K562 (cell line): ENCODE data around the gene FAM98C. TPM values are rescaled to one million over a fixed set of nuclear protein-coding genes. Genes with fewer than 3 reads are reported as not detected.

Experiments used
- ATAC-seq: fragments of 200-7000 bp; cut with Tn5 transposase; 3 replicates; pipeline ENCODE4 v1.9.1; 2020; ENCODE audit warnings: moderate library complexity
- BruUV-seq: library from RNA; stranded (reverse); fragments of 400-500 nt; replicated peaks from 2 replicates; lab custom pipeline; 2021; lab: Mats Ljungman, UMichigan
- CTCF ChIA-PET: fragments of 300-600 bp; formaldehyde crosslinking; extraction: SDS; loops from one replicate; lab custom pipeline; 2021; ENCODE audit warnings: low intra/inter-chr PET ratio; lab: Yijun Ruan, JAX
- POLR2A ChIA-PET: fragments of 300-600, 350-650 bp; sonication (Branson Sonifier 250); formaldehyde crosslinking; extraction: SDS; loops from one replicate; lab custom pipeline; 2021; ENCODE audit warnings: antibody characterized with exemption, inconsistent platforms; lab: Yijun Ruan, JAX
- DNase-seq, 4 experiments: peaks; one replicate each; pipeline versions ENCODE4 v3.0.0 to v3.0.0-alpha.2; 2011 to 2018; ENCODE audit warnings: low spot score in 3 of 4, mixed read lengths in 3 of 4; ENCODE audit errors: extremely low read depth in 1 of 4
- FAIRE-seq: peaks from 2 replicates; lab custom pipeline; 2011; peaks lifted over from hg19 to GRCh38; lab: Jason Lieb, UNC
- H2AFZ ChIP-seq: 2 replicates; pipeline ENCODE4 v1.6.0; 2011; ENCODE audit warnings: low read depth, low read length, control low read depth, inconsistent platforms
- H3K27ac ChIP-seq: fragments of 200-600 bp; 3 replicates; pipeline ENCODE4 v1.8.0; 2011; ENCODE audit warnings: low read depth, mild to moderate bottlenecking, control low read depth, inconsistent platforms, low read length, moderate library complexity, mixed read lengths; ENCODE audit errors: extremely low read depth
- H3K27me3 ChIP-seq, 2 experiments: fragments of 300-600 bp in 1 of 2; 2 replicates in 1 of 2; 3 replicates in 1 of 2; pipeline versions ENCODE4 v1.6.0 to v1.8.0; 2011; ENCODE audit warnings: inconsistent platforms in 2 of 2, low read length in 2 of 2, mild to moderate bottlenecking in 1 of 2, mixed read lengths in 1 of 2, moderate library complexity in 1 of 2; ENCODE audit not compliant: control insufficient read depth in 2 of 2, insufficient read depth in 2 of 2
- H3K36me3 ChIP-seq: fragments of 300-600 bp; 3 replicates; pipeline ENCODE4 v1.8.0; 2011; ENCODE audit warnings: mild to moderate bottlenecking, low read length, inconsistent platforms; ENCODE audit not compliant: control insufficient read depth, insufficient read depth
- H3K4me1 ChIP-seq, 2 experiments: fragments of 200-600 bp in 1 of 2; replicated peaks in 1 of 2; 2 replicates in 1 of 2; 3 replicates in 1 of 2; pipeline versions ENCODE4 v1.5.1 to v1.8.0; 2011; ENCODE audit warnings: inconsistent platforms in 2 of 2, low read length in 2 of 2, mild to moderate bottlenecking in 1 of 2, mixed read lengths in 1 of 2, moderate library complexity in 1 of 2; ENCODE audit not compliant: control insufficient read depth in 2 of 2, insufficient read depth in 2 of 2
- H3K4me2 ChIP-seq: 2 replicates; pipeline ENCODE4 v1.6.1; 2011; ENCODE audit warnings: low read length, control low read depth, inconsistent platforms, mixed read lengths; ENCODE audit not compliant: insufficient read depth
- H3K4me3 ChIP-seq: fragments of 200-600 bp; sonication (generic), shearing (Covaris generic); 2 replicates; pipeline ENCODE4 v1.5.1; 2016; ENCODE audit warnings: control low read depth, inconsistent platforms
- H3K79me2 ChIP-seq: fragments of 200-600 bp; 3 replicates; pipeline ENCODE4 v1.8.0; 2011; ENCODE audit warnings: low read length, inconsistent platforms; ENCODE audit not compliant: control insufficient read depth, insufficient read depth
- H3K9ac ChIP-seq, 2 experiments: 2 replicates each; pipeline versions ENCODE4 v1.6.0 to v1.6.1; 2011; ENCODE audit warnings: low read depth in 2 of 2, low read length in 2 of 2, control low read depth in 1 of 2, inconsistent platforms in 1 of 2, mild to moderate bottlenecking in 1 of 2, mixed read lengths in 1 of 2; ENCODE audit not compliant: insufficient read depth in 1 of 2
- H3K9me1 ChIP-seq: one replicate; pipeline ENCODE4 v1.6.0; 2011; ENCODE audit warnings: inconsistent platforms, mild to moderate bottlenecking, low read length, moderate library complexity; ENCODE audit not compliant: control insufficient read depth, insufficient read depth
- H3K9me3 ChIP-seq: replicated peaks from 2 replicates; pipeline ENCODE4 v1.5.1; 2011; ENCODE audit warnings: low read depth, low read length, inconsistent platforms; ENCODE audit not compliant: control insufficient read depth, insufficient read depth
- H4K20me1 ChIP-seq: replicated peaks from 2 replicates; pipeline ENCODE4 v1.6.1; 2011; ENCODE audit warnings: low read length, inconsistent platforms, mixed read lengths; ENCODE audit not compliant: control insufficient read depth, insufficient read depth
- ELK3 ChIP-seq: fragments of 450-650 bp; formaldehyde crosslinking; IDR thresholded peaks from 2 replicates; pipeline ENCODE4 v1.4.0; 2020; ENCODE audit warnings: mild to moderate bottlenecking
- EP300 ChIP-seq: IDR thresholded peaks from 2 replicates; pipeline ENCODE4 v1.6.1; 2012; ENCODE audit warnings: low read length, improper control_type of control experiment
- ERF ChIP-seq: fragments of 450-650 bp; formaldehyde crosslinking; IDR thresholded peaks from 2 replicates; pipeline ENCODE4 v1.4.0; 2020; ENCODE audit warnings: mild to moderate bottlenecking, mixed read lengths
- ETS2 ChIP-seq: IDR thresholded peaks from 2 replicates; pipeline ENCODE4 v1.6.1; 2016; ENCODE audit warnings: borderline replicate concordance, missing genetic modification characterization, mild to moderate bottlenecking, moderate library complexity, missing compliant biosample characterization; ENCODE audit not compliant: poor library complexity, severe bottlenecking
- HDAC2 ChIP-seq: fragments of 450-650 bp; IDR thresholded peaks from 2 replicates; pipeline ENCODE4 v1.6.1; 2016; ENCODE audit warnings: mild to moderate bottlenecking
- TGIF2 ChIP-seq: sonication (generic); formaldehyde crosslinking; IDR thresholded peaks from 2 replicates; pipeline ENCODE4 v1.8.1; 2022; ENCODE audit warnings: mild to moderate bottlenecking, missing genetic modification reagents, moderate library complexity
- ZNF282 ChIP-seq: sonication (generic); formaldehyde crosslinking; IDR thresholded peaks from 2 replicates; pipeline ENCODE4 v1.8.1; 2023; ENCODE audit warnings: missing genetic modification reagents
- ZNF668 ChIP-seq: fragments of 250-450 bp; sonication (Bioruptor Pico); IDR thresholded peaks from 2 replicates; pipeline ENCODE4 v1.8.0; 2022; ENCODE audit warnings: mild to moderate bottlenecking, inconsistent platforms
- WGBS: fragments of 100-300 bp; shearing (Covaris generic); methylation state at CpG from one replicate; pipeline ENCODE4 v1.1.6; 2016; ENCODE audit warnings: low coverage, mixed read lengths; ENCODE audit not compliant: insufficient coverage; ENCODE audit errors: missing lambda C conversion rate; 5-methylcytosine and 5-hydroxymethylcytosine counted together
- in situ Hi-C: fragments of 300-500 bp; cut with MboI; formaldehyde crosslinking; loops from 4 replicates; pipeline ENCODE4 v1.15.0; 2018; ENCODE audit warnings: inconsistent platforms, mixed read lengths
- intact Hi-C: fragments of 100-400 bp; cut with micrococcal nuclease; formaldehyde crosslinking; loops from 2 replicates; pipeline ENCODE4 v1.14.2; 2022
- polyA plus RNA-seq, 8 experiments: library from polyadenylated mRNA; depleted of rRNA in 4 of 8; stranded (reverse) in 5 of 8; unstranded in 3 of 8; fragments of >200 nt; fragmentation: Nextera tagmentation in 2 of 8; fragmentation: Illumina TruSeq in 1 of 8; extraction: Ambion mirVana in 2 of 8; extraction: Trizol in 1 of 8; gene quantifications; 2 replicates each; pipeline versions ENCODE4 v1.2.1 to v1.2.3, GENCODE V29; 2011 to 2014; ENCODE audit warnings: inconsistent platforms in 1 of 8, missing spikeins in 1 of 8
- total RNA-seq, 7 experiments: library from RNA; depleted of rRNA in 6 of 7; stranded (reverse); fragments of >200 nt in 6 of 7; fragmentation: Illumina TruSeq in 2 of 7; extraction: Trizol in 2 of 7; gene quantifications; 2 replicates each; pipeline versions ENCODE4 v1.2.1 to v1.2.3, GENCODE V29; 2011 to 2021; ENCODE audit warnings: low replicate concordance in 1 of 7
- TF ChIP-seq, protein P1 (sequence below), 2 experiments: IDR thresholded peaks in 1 of 2; conservative IDR thresholded peaks in 1 of 2; 2 replicates each; pipeline ENCODE4 v1.6.1; 2016; ENCODE audit warnings: low read depth in 2 of 2, mild to moderate bottlenecking in 1 of 2, missing compliant biosample characterization in 1 of 2, missing genetic modification characterization in 1 of 2, moderate library complexity in 1 of 2

FAM98C gene
- total and polyA plus RNA-seq, 9 of the 15 experiments (the other 6 are each of a cell fraction or from before 2014, with no cell fraction given), result 1.7 to 43.8 (median 13.7) TPM

DNA sequence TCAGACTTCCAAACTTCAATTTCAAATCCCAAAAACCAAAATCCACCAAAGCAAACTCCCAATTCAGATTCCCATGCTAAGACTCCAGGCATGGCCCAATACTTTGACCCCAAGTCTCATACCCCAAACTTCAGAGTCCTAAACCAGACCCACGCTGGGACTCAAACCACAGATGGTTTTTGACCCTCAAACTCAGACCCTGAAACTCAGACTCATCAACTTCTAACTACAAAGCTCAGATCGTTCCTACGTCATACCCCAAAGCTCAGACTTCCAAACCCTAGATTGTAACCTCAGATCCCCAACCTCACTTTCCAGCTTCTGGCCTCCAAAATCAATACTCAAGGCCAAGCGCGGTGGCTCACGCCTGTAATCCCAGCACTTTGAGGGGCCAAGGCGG lies 42.5 kb downstream of the FAM98C start:
- 89% methylated on average over 7 of the region's 7 CpGs for WGBS
- H2AFZ ChIP-seq, result no peak overlapping the region
- FAIRE-seq (no peak), DNase-seq (no peak), ATAC-seq (no peak)
- H4K20me1 ChIP-seq, result no peaks in the 10 kb centered on the region
- TF ChIP-seq, protein P1, sequence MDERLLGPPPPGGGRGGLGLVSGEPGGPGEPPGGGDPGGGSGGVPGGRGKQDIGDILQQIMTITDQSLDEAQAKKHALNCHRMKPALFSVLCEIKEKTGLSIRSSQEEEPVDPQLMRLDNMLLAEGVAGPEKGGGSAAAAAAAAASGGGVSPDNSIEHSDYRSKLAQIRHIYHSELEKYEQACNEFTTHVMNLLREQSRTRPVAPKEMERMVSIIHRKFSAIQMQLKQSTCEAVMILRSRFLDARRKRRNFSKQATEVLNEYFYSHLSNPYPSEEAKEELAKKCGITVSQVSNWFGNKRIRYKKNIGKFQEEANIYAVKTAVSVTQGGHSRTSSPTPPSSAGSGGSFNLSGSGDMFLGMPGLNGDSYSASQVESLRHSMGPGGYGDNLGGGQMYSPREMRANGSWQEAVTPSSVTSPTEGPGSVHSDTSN (CRISPR knock-in tag; IDR thresholded peaks at IDR 0.05; ENCODE audit: low read depth), result no peak
- TF ChIP-seq, protein P1 (tag; conservative IDR thresholded peaks at IDR 0.05; ENCODE audit: low read depth), result no peak
- no peak for TF ChIP-seq ZNF668 (CRISPR knock-in tag)
- no peak for TF ChIP-seq ETS2 (tag)
- no peak for TF ChIP-seq TGIF2 (CRISPR knock-in tag)
- TF ChIP-seq ERF (CRISPR knock-in tag), result no peak
- no peak for TF ChIP-seq EP300
- no peak for TF ChIP-seq ZNF282 (CRISPR knock-in tag)
- TF ChIP-seq ELK3 (CRISPR knock-in tag), result no peak
- TF ChIP-seq HDAC2, result no peak
- no peaks in the 10 kb centered on the region for H3K9me3 ChIP-seq
- H3K36me3 ChIP-seq, result peaks cover 19% of the 10 kb centered on the region; the same call in 1 of the 3 replicates
- peaks cover 0 to 28% of the 10 kb centered on the region in 2 experiments; a peak in 2 of 5 replicates for H3K4me1 ChIP-seq
- in situ Hi-C loops, result no loop called here
- no peaks in the 10 kb centered on the region for H3K79me2 ChIP-seq
- no peaks in the 10 kb centered on the region for H3K27me3 ChIP-seq
- BruUV-seq, result no TSS peak
- CTCF ChIA-PET, result no interaction called here
- no peak overlapping the region for H3K27ac ChIP-seq
- H3K4me2 ChIP-seq, result no peak overlapping the region
- POLR2A ChIA-PET, result interaction anchor here (0.7 to 1.4 kb wide), 2 partner anchors 33 to 76 kb away, joined by 3 read pairs; no protein-coding TSS in a partner anchor
- H3K9me1 ChIP-seq, result no peaks in the 10 kb centered on the region
- no peak overlapping the region for H3K9ac ChIP-seq
- no peak overlapping the region for H3K4me3 ChIP-seq
- intact Hi-C loops, result no loop called here
